ENCODE measurements around the gene ZC3H14. TPM values are rescaled to one million over a fixed set of nuclear protein-coding genes. Genes with fewer than 3 reads are reported as not detected.

The ZC3H14 gene
- total RNA-seq, 1 donor from 2014 or later = 60.3 TPM

DNA sequence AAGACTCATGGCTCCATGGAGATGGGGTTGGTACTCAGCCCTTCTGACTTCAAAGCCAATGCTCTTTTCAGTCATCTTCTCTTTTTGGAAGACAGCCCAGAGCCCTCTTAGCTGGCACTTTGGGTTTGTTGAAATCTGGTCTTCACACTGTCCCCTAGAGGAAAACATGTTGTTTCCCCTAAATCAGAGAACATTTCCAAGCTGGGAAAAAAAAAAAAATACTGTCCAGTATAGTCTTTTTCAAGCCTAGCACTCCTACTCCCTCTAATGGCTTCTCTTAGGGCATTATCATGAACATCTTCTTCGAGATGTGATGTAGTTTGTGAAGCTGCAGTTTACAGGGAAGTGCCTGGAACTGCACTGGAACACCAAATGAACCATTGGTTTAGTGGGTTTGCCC is 3.0 kb upstream of the ZC3H14 start:
- Mint-ChIP-seq H3K9me3 (no peaks in the 10 kb centered on the region), H3K27me3 (ENCODE audit: low read depth) (peaks cover 39% of the 10 kb centered on the region), H3K27ac (no peak overlapping the region), H3K4me1 (ENCODE audit: low read depth) (peaks cover 42% of the 10 kb centered on the region), H3K36me3 (ENCODE audit: low read depth) (peaks cover 15% of the 10 kb centered on the region), H3K4me3 (ENCODE audit: low read depth) (no peak overlapping the region)
- intact Hi-C loops (cut with micrococcal nuclease) = loop anchor here (5.0 to 10.0 kb wide), 4 partner anchors 37 to 1395 kb away; partner anchors contain the start of genes EFCAB11, EML5, SPATA7 and TDP1
- DNase-seq (ENCODE audit: low spot score) = no peak

- H3K9me3 Mint-ChIP-seq = no peaks in the 10 kb centered on the region
Measured at GRCh38 chr14:88562532-88562830, 356 bp upstream of the ZC3H14 start.

DNA sequence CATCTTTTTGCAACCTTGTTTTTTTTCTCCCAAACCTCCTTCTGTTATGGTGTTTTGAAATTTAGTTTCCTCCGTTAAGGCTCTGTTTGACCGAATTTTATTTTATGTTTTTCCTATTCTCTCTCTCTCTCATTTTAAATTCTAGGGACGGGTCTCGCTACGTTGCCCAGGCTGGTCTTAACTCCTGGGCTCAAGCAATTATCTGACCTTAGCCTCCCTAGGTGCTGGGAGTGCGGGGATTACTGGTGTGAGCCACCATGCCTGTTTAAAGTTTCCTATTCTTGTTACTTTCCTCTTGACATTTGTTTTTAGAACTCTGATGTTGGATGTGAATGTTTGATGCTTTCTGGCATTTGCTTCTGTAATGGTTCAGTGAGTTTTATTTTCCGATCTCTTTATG is 1.0 kb downstream of the ZC3H14 start:
- Mint-ChIP-seq H3K4me1 (ENCODE audit: low read depth) (peaks cover 26% of the 10 kb centered on the region), H3K9me3 (peaks cover 6% of the 10 kb centered on the region), H3K4me3 (ENCODE audit: low read depth) (peak overlapping the region; percentile 96), H3K27ac (peak overlapping the region; percentile 86), H3K27me3 (ENCODE audit: low read depth) (peaks cover 21% of the 10 kb centered on the region), H3K36me3 (ENCODE audit: low read depth) (peaks cover 45% of the 10 kb centered on the region)
- no peak for DNase-seq (ENCODE audit: low spot score)
- intact Hi-C loops (cut with micrococcal nuclease) = loop anchor here (5.0 to 10.0 kb wide), 3 partner anchors 33 to 1391 kb away; partner anchors contain the start of genes EFCAB11, SPATA7 and TDP1

More at GRCh38 chr14:88562532-88562830, 356 bp upstream of the ZC3H14 start:
- Mint-ChIP-seq H3K36me3 (ENCODE audit: low read depth) (peaks cover 31% of the 10 kb centered on the region), H3K4me3 (ENCODE audit: low read depth) (peak overlapping the region; percentile 92), H3K27ac (peak overlapping the region; percentile 90), H3K27me3 (ENCODE audit: low read depth) (peaks cover 23% of the 10 kb centered on the region), H3K4me1 (ENCODE audit: low read depth) (peaks cover 32% of the 10 kb centered on the region)
- intact Hi-C loops (cut with micrococcal nuclease) = loop anchor here (5.0 to 10.0 kb wide), 3 partner anchors 35 to 1392 kb away; partner anchors contain the start of genes EFCAB11, SPATA7 and TDP1
- DNase-seq (ENCODE audit: low spot score) = no peak

DNA sequence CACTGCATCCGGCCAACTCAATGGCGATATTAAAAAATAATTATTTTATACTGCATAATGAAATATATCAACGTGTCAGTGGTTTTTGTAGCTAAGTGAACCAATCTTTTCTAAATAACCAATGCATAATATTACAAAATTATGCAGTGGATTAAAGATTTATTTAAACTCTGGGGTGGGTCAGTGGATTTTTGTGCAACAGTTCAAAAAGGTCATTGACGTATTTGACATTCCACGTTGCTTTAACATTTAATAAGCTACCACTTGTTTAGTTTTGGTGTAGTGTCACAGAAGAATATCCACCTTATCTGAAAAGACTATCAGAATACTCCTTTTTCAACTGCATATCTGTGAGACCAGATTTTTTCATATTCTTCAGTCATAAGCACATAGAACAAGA is 2.6 kb downstream of the ZC3H14 start:
- peaks cover 6% of the 10 kb centered on the region for H3K9me3 Mint-ChIP-seq

DNA sequence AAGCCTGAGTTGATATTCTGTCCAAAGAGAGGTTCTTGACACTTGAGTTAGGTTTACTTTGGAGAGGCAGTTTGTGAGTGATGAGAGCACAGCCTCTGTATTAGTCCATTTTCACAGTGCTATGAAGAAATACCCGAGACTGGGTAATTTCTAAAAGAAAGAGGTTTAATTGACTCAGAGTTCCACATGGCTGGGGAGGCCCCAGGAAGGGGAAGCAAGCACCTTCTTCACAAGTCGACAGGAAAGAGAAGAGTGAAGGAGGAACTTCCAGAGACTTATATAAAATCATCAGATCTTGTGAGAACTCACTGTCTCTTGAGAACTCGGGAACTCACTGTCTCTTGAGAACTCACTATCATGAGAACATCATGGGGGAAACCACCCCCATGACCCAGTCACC is 5.4 kb downstream of the ZC3H14 start:
- peaks cover 79% of the 10 kb centered on the region for H3K36me3 Mint-ChIP-seq (ENCODE audit: low read depth)
- H3K27ac Mint-ChIP-seq = no peak overlapping the region
- peaks cover 6% of the 10 kb centered on the region for H3K9me3 Mint-ChIP-seq
- no peaks in the 10 kb centered on the region for H3K27me3 Mint-ChIP-seq (ENCODE audit: low read depth)
- peaks cover 15% of the 10 kb centered on the region for H3K4me1 Mint-ChIP-seq (ENCODE audit: low read depth)
- H3K4me3 Mint-ChIP-seq (ENCODE audit: low read depth) = no peak overlapping the region
- no peak for DNase-seq (ENCODE audit: low spot score)
- intact Hi-C loops (cut with micrococcal nuclease) = loop anchor here (10.0 kb wide), 1 partner anchor 1387 kb away; the partner anchor contains the start of genes EFCAB11 and TDP1

More for the DNA sequence above, 2.6 kb downstream of the ZC3H14 start:
- intact Hi-C loops (cut with micrococcal nuclease) = loop anchor here (10.0 kb wide), 1 partner anchor 1389 kb away; the partner anchor contains the start of genes EFCAB11 and TDP1
- peaks cover 59% of the 10 kb centered on the region for H3K36me3 Mint-ChIP-seq (ENCODE audit: low read depth)
- H3K4me3 Mint-ChIP-seq (ENCODE audit: low read depth) = no peak overlapping the region
- no peak for DNase-seq (ENCODE audit: low spot score)
- H3K4me1 Mint-ChIP-seq (ENCODE audit: low read depth) = peaks cover 24% of the 10 kb centered on the region
- H3K27ac Mint-ChIP-seq = no peak overlapping the region
- peaks cover 13% of the 10 kb centered on the region for H3K27me3 Mint-ChIP-seq (ENCODE audit: low read depth)

GRCh38 chr14:88572117-88572516 is 9.3 kb downstream of the ZC3H14 start:
- intact Hi-C loops (cut with micrococcal nuclease) = no loop called here
- H3K27ac Mint-ChIP-seq = no peak overlapping the region
- H3K9me3 Mint-ChIP-seq = peaks cover 6% of the 10 kb centered on the region
- no peaks in the 10 kb centered on the region for H3K27me3 Mint-ChIP-seq (ENCODE audit: low read depth)
- H3K4me3 Mint-ChIP-seq (ENCODE audit: low read depth) = no peak overlapping the region
- H3K36me3 Mint-ChIP-seq (ENCODE audit: low read depth) = peaks cover 84% of the 10 kb centered on the region
- DNase-seq (ENCODE audit: low spot score) = no peak
- no peaks in the 10 kb centered on the region for H3K4me1 Mint-ChIP-seq (ENCODE audit: low read depth)

GRCh38 chr14:88576222-88576621 is 13.4 kb downstream of the ZC3H14 start:
- Mint-ChIP-seq H3K36me3 (ENCODE audit: low read depth) (peaks cover 75% of the 10 kb centered on the region), H3K4me1 (ENCODE audit: low read depth) (no peaks in the 10 kb centered on the region), H3K27me3 (ENCODE audit: low read depth) (no peaks in the 10 kb centered on the region), H3K4me3 (ENCODE audit: low read depth) (no peak overlapping the region), H3K9me3 (no peaks in the 10 kb centered on the region), H3K27ac (no peak overlapping the region)
- no peak for DNase-seq (ENCODE audit: low spot score)
- intact Hi-C loops (cut with micrococcal nuclease) = no loop called here

- peaks cover 69% of the 10 kb centered on the region for H3K36me3 Mint-ChIP-seq (ENCODE audit: low read depth)
- H3K27ac Mint-ChIP-seq = no peak overlapping the region
- H3K4me1 Mint-ChIP-seq (ENCODE audit: low read depth) = no peaks in the 10 kb centered on the region
- H3K9me3 Mint-ChIP-seq = peaks cover 6% of the 10 kb centered on the region
- H3K27me3 Mint-ChIP-seq (ENCODE audit: low read depth) = no peaks in the 10 kb centered on the region
- no peak for DNase-seq (ENCODE audit: low spot score)
- no peak overlapping the region for H3K4me3 Mint-ChIP-seq (ENCODE audit: low read depth)
- intact Hi-C loops (cut with micrococcal nuclease) = no loop called here
Measured at GRCh38 chr14:88584451-88584850, 21.6 kb downstream of the ZC3H14 start.

GRCh38 chr14:88588081-88588480 is 25.2 kb downstream of the ZC3H14 start:
- H3K27me3 Mint-ChIP-seq (ENCODE audit: low read depth) = no peaks in the 10 kb centered on the region
- no peak overlapping the region for H3K27ac Mint-ChIP-seq
- no peak for DNase-seq (ENCODE audit: low spot score)
- peaks cover 6% of the 10 kb centered on the region for H3K9me3 Mint-ChIP-seq
- H3K36me3 Mint-ChIP-seq (ENCODE audit: low read depth) = peaks cover 73% of the 10 kb centered on the region
- H3K4me3 Mint-ChIP-seq (ENCODE audit: low read depth) = no peak overlapping the region
- no peaks in the 10 kb centered on the region for H3K4me1 Mint-ChIP-seq (ENCODE audit: low read depth)
- intact Hi-C loops (cut with micrococcal nuclease) = no loop called here

DNA sequence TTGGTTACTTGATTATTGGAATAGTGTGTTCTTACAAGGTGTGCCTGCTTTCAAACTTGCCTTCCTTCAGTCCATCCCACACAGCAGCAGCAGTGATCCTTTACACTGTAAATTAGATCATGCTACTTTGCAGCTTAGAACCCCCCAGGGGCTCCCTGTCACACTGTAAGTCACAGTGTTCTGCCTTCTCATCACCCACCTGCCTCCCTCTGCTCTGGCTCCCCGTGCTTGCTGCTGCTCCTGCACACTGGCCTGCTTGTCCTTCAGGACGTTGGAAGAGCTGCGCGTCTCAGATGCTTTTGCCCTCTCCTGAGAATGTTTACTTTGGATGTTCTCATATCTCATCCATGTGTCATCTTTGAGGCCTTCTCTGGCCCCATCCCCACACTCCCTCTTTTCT is 27.3 kb downstream of the ZC3H14 start:
- H3K9me3 Mint-ChIP-seq = peaks cover 6% of the 10 kb centered on the region
- H3K4me3 Mint-ChIP-seq (ENCODE audit: low read depth) = no peak overlapping the region
- H3K27ac Mint-ChIP-seq = no peak overlapping the region
- H3K4me1 Mint-ChIP-seq (ENCODE audit: low read depth) = no peaks in the 10 kb centered on the region
- peaks cover 75% of the 10 kb centered on the region for H3K36me3 Mint-ChIP-seq (ENCODE audit: low read depth)
- no peak for DNase-seq (ENCODE audit: low spot score)
- no peaks in the 10 kb centered on the region for H3K27me3 Mint-ChIP-seq (ENCODE audit: low read depth)
- intact Hi-C loops (cut with micrococcal nuclease) = no loop called here

- H3K4me3 Mint-ChIP-seq (ENCODE audit: low read depth) = no peak overlapping the region
- no peaks in the 10 kb centered on the region for H3K27me3 Mint-ChIP-seq (ENCODE audit: low read depth)
- intact Hi-C loops (cut with micrococcal nuclease) = no loop called here
- H3K27ac Mint-ChIP-seq = no peak overlapping the region
- no peaks in the 10 kb centered on the region for H3K9me3 Mint-ChIP-seq
- peaks cover 69% of the 10 kb centered on the region for H3K36me3 Mint-ChIP-seq (ENCODE audit: low read depth)
- DNase-seq (ENCODE audit: low spot score) = no peak
- H3K4me1 Mint-ChIP-seq (ENCODE audit: low read depth) = peaks cover 5% of the 10 kb centered on the region
Measured at GRCh38 chr14:88592031-88592430, 29.2 kb downstream of the ZC3H14 start.

DNA sequence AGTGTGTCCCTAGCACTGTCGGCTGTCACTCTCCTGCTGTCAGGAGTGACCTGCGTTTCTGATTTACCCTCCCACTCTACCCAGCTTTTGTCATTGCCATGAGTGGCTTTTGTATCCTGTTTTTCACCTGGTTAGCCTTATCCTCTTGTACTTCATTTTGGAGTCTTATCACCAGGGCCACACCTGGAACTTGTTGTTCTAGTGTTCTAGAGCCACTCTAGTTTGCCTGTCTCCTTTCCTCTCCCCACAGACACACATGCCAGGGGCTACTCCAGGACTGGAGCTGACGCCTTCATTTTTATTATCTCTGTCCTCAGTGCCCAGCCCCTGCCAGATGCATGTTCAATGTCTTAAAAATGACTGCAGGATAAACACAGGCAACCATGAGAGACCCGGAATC is 34.2 kb downstream of the ZC3H14 start:
- Mint-ChIP-seq H3K9me3 (no peaks in the 10 kb centered on the region), H3K4me3 (ENCODE audit: low read depth) (no peak overlapping the region), H3K4me1 (ENCODE audit: low read depth) (peaks cover 33% of the 10 kb centered on the region), H3K36me3 (ENCODE audit: low read depth) (peaks cover 73% of the 10 kb centered on the region), H3K27ac (no peak overlapping the region), H3K27me3 (ENCODE audit: low read depth) (no peaks in the 10 kb centered on the region)
- intact Hi-C loops (cut with micrococcal nuclease) = loop anchor here (5.0 kb wide), 1 partner anchor 35 kb away; the partner anchor contains the start of gene ZC3H14
- DNase-seq (ENCODE audit: low spot score) = no peak

DNA sequence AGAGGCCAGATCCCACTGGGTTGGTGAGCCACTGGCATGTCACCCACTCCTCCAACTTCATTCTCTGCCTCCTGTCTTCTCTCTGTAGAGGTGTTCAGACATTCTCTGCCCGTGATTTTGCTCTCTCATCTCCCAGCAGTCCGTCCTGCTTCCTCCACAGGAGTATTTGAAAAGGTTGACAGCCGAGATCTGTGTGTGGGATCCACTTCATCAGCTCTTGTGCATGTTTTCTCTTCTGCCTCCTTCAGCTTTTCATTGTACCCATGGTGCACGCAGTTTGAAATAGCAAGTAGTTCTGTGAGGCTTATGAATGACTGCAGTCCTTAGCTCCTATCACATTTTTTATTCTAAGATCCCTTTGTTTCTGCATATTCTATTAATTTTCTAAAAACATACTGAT is 34.8 kb downstream of the ZC3H14 start:
- no peaks in the 10 kb centered on the region for H3K27me3 Mint-ChIP-seq (ENCODE audit: low read depth)
- DNase-seq (ENCODE audit: low spot score) = no peak
- no peaks in the 10 kb centered on the region for H3K9me3 Mint-ChIP-seq
- no peak overlapping the region for H3K4me3 Mint-ChIP-seq (ENCODE audit: low read depth)
- H3K36me3 Mint-ChIP-seq (ENCODE audit: low read depth) = peaks cover 76% of the 10 kb centered on the region
- peaks cover 34% of the 10 kb centered on the region for H3K4me1 Mint-ChIP-seq (ENCODE audit: low read depth)
- no peak overlapping the region for H3K27ac Mint-ChIP-seq
- intact Hi-C loops (cut with micrococcal nuclease) = loop anchor here (5.0 kb wide), 1 partner anchor 35 kb away; the partner anchor contains the start of gene ZC3H14

Data from activated T-helper 2 cell treated with anti-CD3 and anti-CD28 coated beads, Interferon-gamma antibody, Interleukin-2, Interleukin-4, amounts not matched to agents 10 μg/mL and 5 μg/mL and 100 μg/mL, durations not matched to agents 14 hours and 24 hours and 36 hours (primary cell).